Measurements from ENCODE around the gene CD96. TPM values are rescaled to one million over a fixed set of nuclear protein-coding genes. Genes with fewer than 3 reads are reported as not detected.

The CD96 gene
- total RNA-seq, 1 donor from 2014 or later, result not detected

GRCh38 chr3:111585217-111585616 lies 43.2 kb downstream of the CD96 start:
- DNase-seq (ENCODE audit: extremely low spot score, unreplicated experiment), result no peak
- H3K27me3 Mint-ChIP-seq (ENCODE audit: unreplicated experiment), result no peaks in the 10 kb centered on the region
- H3K27ac Mint-ChIP-seq (ENCODE audit: unreplicated experiment), result no peak overlapping the region
- no peak overlapping the region for H3K4me3 Mint-ChIP-seq (ENCODE audit: unreplicated experiment)
- peaks cover 48% of the 10 kb centered on the region for H3K4me1 Mint-ChIP-seq (ENCODE audit: unreplicated experiment)
- no peaks in the 10 kb centered on the region for H3K9me3 Mint-ChIP-seq (ENCODE audit: unreplicated experiment)
- no peaks in the 10 kb centered on the region for H3K36me3 Mint-ChIP-seq (ENCODE audit: unreplicated experiment)
- no peak for TF ChIP-seq CTCF (IDR thresholded peaks at IDR 0.05)

GRCh38 chr3:111588527-111588926 lies 46.5 kb downstream of the CD96 start:
- H3K27me3 Mint-ChIP-seq (ENCODE audit: unreplicated experiment), result no peaks in the 10 kb centered on the region
- peaks cover 41% of the 10 kb centered on the region for H3K4me1 Mint-ChIP-seq (ENCODE audit: unreplicated experiment)
- no peak overlapping the region for H3K4me3 Mint-ChIP-seq (ENCODE audit: unreplicated experiment)
- no peak for TF ChIP-seq CTCF (IDR thresholded peaks at IDR 0.05)
- no peaks in the 10 kb centered on the region for H3K9me3 Mint-ChIP-seq (ENCODE audit: unreplicated experiment)
- H3K36me3 Mint-ChIP-seq (ENCODE audit: unreplicated experiment), result no peaks in the 10 kb centered on the region
- no peak for DNase-seq (ENCODE audit: extremely low spot score, unreplicated experiment)
- H3K27ac Mint-ChIP-seq (ENCODE audit: unreplicated experiment), result no peak overlapping the region

- Mint-ChIP-seq H3K36me3 (ENCODE audit: unreplicated experiment) (no peaks in the 10 kb centered on the region), H3K9me3 (ENCODE audit: unreplicated experiment) (no peaks in the 10 kb centered on the region), H3K4me1 (ENCODE audit: unreplicated experiment) (peaks cover 46% of the 10 kb centered on the region), H3K27me3 (ENCODE audit: unreplicated experiment) (no peaks in the 10 kb centered on the region), H3K27ac (ENCODE audit: unreplicated experiment) (no peak overlapping the region), H3K4me3 (ENCODE audit: unreplicated experiment) (no peak overlapping the region)
- no peak for TF ChIP-seq CTCF (IDR thresholded peaks at IDR 0.05)
- DNase-seq (ENCODE audit: extremely low spot score, unreplicated experiment), result no peak
These were observed 47.5 kb downstream of the CD96 start for GRCh38 chr3:111589303-111590142.

- no peaks in the 10 kb centered on the region for H3K36me3 Mint-ChIP-seq (ENCODE audit: unreplicated experiment)
- no peak overlapping the region for H3K4me3 Mint-ChIP-seq (ENCODE audit: unreplicated experiment)
- no peaks in the 10 kb centered on the region for H3K9me3 Mint-ChIP-seq (ENCODE audit: unreplicated experiment)
- peaks cover 50% of the 10 kb centered on the region for H3K4me1 Mint-ChIP-seq (ENCODE audit: unreplicated experiment)
- no peak overlapping the region for H3K27ac Mint-ChIP-seq (ENCODE audit: unreplicated experiment)
- H3K27me3 Mint-ChIP-seq (ENCODE audit: unreplicated experiment), result no peaks in the 10 kb centered on the region
- TF ChIP-seq CTCF (IDR thresholded peaks at IDR 0.05), result no peak
- DNase-seq (ENCODE audit: extremely low spot score, unreplicated experiment), result no peak
These were observed 48.1 kb downstream of the CD96 start for GRCh38 chr3:111590143-111590491.

GRCh38 chr3:111591555-111591954 lies 49.6 kb downstream of the CD96 start:
- DNase-seq (ENCODE audit: extremely low spot score, unreplicated experiment), result no peak
- Mint-ChIP-seq H3K27me3 (ENCODE audit: unreplicated experiment) (no peaks in the 10 kb centered on the region), H3K4me1 (ENCODE audit: unreplicated experiment) (peaks cover 55% of the 10 kb centered on the region), H3K27ac (ENCODE audit: unreplicated experiment) (no peak overlapping the region), H3K9me3 (ENCODE audit: unreplicated experiment) (no peaks in the 10 kb centered on the region), H3K36me3 (ENCODE audit: unreplicated experiment) (no peaks in the 10 kb centered on the region), H3K4me3 (ENCODE audit: unreplicated experiment) (no peak overlapping the region)
- TF ChIP-seq CTCF (IDR thresholded peaks at IDR 0.05), result no peak
